ENCODE data around the gene WDR36. TPM values are rescaled to one million over a fixed set of nuclear protein-coding genes. Genes with fewer than 3 reads are reported as not detected.

Gene WDR36
- total RNA-seq, 1 experiment from 2014 or later, result 17.7 TPM

DNA sequence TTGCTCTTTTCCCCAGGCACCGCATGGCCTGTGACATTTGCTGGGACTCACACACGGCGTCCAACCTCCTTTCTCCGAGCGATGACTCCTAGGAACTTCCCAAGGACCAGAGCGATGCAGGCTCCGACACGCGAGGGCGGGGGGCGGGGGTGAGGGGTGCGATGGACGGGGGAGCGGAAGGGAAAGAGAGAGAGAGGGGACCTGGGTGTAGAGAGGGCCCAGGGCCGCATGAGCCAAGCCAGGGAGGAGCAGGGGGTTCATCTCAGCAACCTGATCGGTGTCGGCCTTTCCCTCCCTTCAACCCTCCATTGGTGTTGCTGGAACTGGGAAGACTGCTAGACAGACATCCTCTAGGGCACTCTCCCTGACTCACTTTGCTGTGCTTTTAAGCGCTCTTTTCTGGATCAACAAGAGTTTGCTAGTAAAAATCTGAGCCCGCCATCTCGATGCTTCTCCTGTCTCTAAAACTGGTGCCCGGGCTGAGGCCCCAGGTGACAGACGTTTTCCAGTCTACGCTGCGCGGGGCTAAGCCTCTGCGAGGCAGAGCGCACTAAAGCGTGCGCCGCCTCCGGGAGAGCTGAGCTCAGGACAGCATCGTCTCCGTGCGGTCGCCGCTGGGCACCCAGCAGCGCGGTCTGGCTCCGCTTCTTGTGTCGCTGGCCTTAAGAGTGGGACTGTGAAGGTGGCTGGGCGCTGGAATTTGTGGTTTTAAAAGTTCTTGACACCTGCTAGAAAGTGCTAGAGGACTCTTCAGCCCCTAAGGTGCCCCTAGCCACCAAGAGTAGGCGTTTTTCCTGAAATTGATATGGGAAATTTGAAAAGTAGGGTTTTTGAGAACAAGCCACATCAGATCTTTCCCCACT, 21.6 kb upstream of the WDR36 start:
- Histone ChIP-seq H3K9me2 (ENCODE audit: insufficient read depth) (no peaks in the 10 kb centered on the region; the same call in 1 of the 2 replicates), H3K27ac (no peak overlapping the region), H3K27me3 (ENCODE audit: insufficient read depth, low read depth) (peaks cover 14% of the 10 kb centered on the region; the same call in 1 of the 2 replicates), H3K79me2 (ENCODE audit: low read depth) (no peaks in the 10 kb centered on the region), H3K4me2 (no peak overlapping the region), H3K36me3 (ENCODE audit: low read depth) (no peaks in the 10 kb centered on the region), H3F3A (ENCODE audit: insufficient read depth, low read depth) (no peaks in the 10 kb centered on the region), H4K20me1 (ENCODE audit: insufficient read depth) (no peaks in the 10 kb centered on the region), H3K4me3 (no peak overlapping the region), H3K4me1 (replicated peaks; ENCODE audit: insufficient read depth) (peaks cover 6% of the 10 kb centered on the region; the same call in 1 of the 2 replicates), H2AFZ (no peak overlapping the region), H3K9me3 (ENCODE audit: insufficient read depth, low read depth) (no peaks in the 10 kb centered on the region)
- ChIA-PET POLR2A (ENCODE audit: unreplicated experiment) (no interaction called here), CTCF (no interaction called here)
- no peak for DNase-seq
- intact Hi-C loops (cut with micrococcal nuclease; ENCODE audit: unreplicated experiment), result no loop called here
- TF ChIP-seq, protein P1, sequence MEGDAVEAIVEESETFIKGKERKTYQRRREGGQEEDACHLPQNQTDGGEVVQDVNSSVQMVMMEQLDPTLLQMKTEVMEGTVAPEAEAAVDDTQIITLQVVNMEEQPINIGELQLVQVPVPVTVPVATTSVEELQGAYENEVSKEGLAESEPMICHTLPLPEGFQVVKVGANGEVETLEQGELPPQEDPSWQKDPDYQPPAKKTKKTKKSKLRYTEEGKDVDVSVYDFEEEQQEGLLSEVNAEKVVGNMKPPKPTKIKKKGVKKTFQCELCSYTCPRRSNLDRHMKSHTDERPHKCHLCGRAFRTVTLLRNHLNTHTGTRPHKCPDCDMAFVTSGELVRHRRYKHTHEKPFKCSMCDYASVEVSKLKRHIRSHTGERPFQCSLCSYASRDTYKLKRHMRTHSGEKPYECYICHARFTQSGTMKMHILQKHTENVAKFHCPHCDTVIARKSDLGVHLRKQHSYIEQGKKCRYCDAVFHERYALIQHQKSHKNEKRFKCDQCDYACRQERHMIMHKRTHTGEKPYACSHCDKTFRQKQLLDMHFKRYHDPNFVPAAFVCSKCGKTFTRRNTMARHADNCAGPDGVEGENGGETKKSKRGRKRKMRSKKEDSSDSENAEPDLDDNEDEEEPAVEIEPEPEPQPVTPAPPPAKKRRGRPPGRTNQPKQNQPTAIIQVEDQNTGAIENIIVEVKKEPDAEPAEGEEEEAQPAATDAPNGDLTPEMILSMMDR (conservative IDR thresholded peaks at IDR 0.05), result no peak
- TF ChIP-seq EZH2 (IDR thresholded peaks at IDR 0.05; ENCODE audit: low read depth), result no peak
- no TSS peak for BruUV-seq (replicated peaks)

DNA sequence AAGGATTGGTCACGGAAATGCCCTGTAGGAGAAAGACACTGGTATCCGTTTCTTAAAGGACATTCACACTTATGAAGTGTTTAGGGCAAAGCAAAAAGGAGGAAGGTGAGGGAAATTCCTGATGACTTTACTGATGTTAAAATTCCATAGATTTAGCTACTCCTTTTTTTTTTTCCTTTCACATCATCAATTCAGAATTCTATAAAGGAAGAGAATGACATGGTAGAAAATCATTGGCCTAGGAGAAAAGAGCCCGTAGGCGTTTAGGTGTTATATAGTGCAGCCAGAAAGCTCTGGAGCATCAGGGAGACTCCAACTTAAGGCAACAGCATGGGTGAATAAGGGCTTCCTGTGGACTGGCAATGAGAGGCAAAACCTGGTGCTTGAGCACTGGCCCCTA, 20.7 kb upstream of the WDR36 start, which contains the start of gene TSLP:
Gene TSLP, plus strand, starts transcription at position 301 of the 400 bp plus-strand sequence. CDS start 178 bp downstream, outside the sequence.
- Histone ChIP-seq H3K4me2 (no peak within 1 kb of the TSS), H2AFZ (no peak within 1 kb of the TSS), H3K9me3 (ENCODE audit: insufficient read depth, low read depth) (no peaks in the 10 kb centered on the region), H3K4me3 (no peak within 1 kb of the TSS), H3K36me3 (ENCODE audit: low read depth) (no peaks in the 10 kb centered on the region), H3K9me2 (ENCODE audit: insufficient read depth) (no peaks in the 10 kb centered on the region; the same call in 1 of the 2 replicates), H3F3A (ENCODE audit: insufficient read depth, low read depth) (no peaks in the 10 kb centered on the region), H3K4me1 (replicated peaks; ENCODE audit: insufficient read depth) (peaks cover 6% of the 10 kb centered on the region; the same call in 1 of the 2 replicates), H3K27me3 (ENCODE audit: insufficient read depth, low read depth) (peaks cover 14% of the 10 kb centered on the region; the same call in 1 of the 2 replicates), H3K79me2 (ENCODE audit: low read depth) (no peaks in the 10 kb centered on the region), H3K27ac (no peak within 1 kb of the TSS), H4K20me1 (ENCODE audit: insufficient read depth) (no peaks in the 10 kb centered on the region)
- no TSS peak for BruUV-seq (replicated peaks)
- ChIA-PET CTCF (no interaction called here), POLR2A (ENCODE audit: unreplicated experiment) (no interaction called here)
- TF ChIP-seq EZH2 (IDR thresholded peaks at IDR 0.05; ENCODE audit: low read depth), result no peak
- TF ChIP-seq, protein P1 (conservative IDR thresholded peaks at IDR 0.05), result no peak
- intact Hi-C loops (cut with micrococcal nuclease; ENCODE audit: unreplicated experiment), result no loop called here
- DNase-seq, result no peak

DNA sequence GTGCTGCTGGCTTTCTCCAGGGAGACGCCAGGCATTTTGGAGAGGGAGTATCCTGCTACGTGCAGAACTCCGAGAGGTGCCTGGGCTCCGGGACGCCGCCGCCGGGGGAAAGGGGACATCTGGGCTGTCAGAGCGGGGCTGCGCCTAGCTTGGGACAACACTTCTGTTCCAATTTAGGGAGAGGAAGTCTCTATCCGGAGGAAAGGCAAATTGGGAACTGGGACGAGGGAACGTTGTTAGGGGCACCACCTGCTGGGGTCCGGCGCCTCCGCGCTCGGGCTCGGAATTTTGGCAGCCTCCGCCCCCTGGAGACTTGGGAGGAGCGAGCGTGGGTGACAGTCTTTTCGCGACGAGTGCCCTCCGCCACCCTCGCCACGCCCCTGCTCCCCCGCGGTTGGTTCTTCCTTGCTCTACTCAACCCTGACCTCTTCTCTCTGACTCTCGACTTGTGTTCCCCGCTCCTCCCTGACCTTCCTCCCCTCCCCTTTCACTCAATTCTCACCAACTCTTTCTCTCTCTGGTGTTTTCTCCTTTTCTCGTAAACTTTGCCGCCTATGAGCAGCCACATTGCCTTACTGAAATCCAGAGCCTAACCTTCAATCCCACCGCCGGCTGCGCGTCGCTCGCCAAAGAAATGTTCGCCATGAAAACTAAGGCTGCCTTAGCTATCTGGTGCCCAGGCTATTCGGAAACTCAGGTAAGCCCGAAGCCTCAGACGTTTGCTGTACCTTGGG, 19.0 kb upstream of the WDR36 start:
- Histone ChIP-seq H3K4me1 (replicated peaks; ENCODE audit: insufficient read depth) (peaks cover 6% of the 10 kb centered on the region; the same call in 1 of the 2 replicates), H2AFZ (no peak overlapping the region), H3K9me3 (ENCODE audit: insufficient read depth, low read depth) (no peaks in the 10 kb centered on the region), H3K79me2 (ENCODE audit: low read depth) (no peaks in the 10 kb centered on the region), H3K9me2 (ENCODE audit: insufficient read depth) (no peaks in the 10 kb centered on the region), H3K4me3 (no peak overlapping the region), H3K27ac (no peak overlapping the region), H3F3A (ENCODE audit: insufficient read depth, low read depth) (no peaks in the 10 kb centered on the region), H3K36me3 (ENCODE audit: low read depth) (no peaks in the 10 kb centered on the region), H4K20me1 (ENCODE audit: insufficient read depth) (no peaks in the 10 kb centered on the region), H3K4me2 (no peak overlapping the region), H3K27me3 (ENCODE audit: insufficient read depth, low read depth) (peaks cover 14% of the 10 kb centered on the region; the same call in 1 of the 2 replicates)
- no peak for DNase-seq
- BruUV-seq (replicated peaks), result no TSS peak
- intact Hi-C loops (cut with micrococcal nuclease; ENCODE audit: unreplicated experiment), result no loop called here
- TF ChIP-seq, protein P1 (conservative IDR thresholded peaks at IDR 0.05), result no peak
- no peak for TF ChIP-seq EZH2 (IDR thresholded peaks at IDR 0.05; ENCODE audit: low read depth)
- ChIA-PET POLR2A (ENCODE audit: unreplicated experiment) (no interaction called here), CTCF (no interaction called here)

Data from PC-9 (cell line).